ENCODE data around the gene FAT2.

Gene FAT2

DNA sequence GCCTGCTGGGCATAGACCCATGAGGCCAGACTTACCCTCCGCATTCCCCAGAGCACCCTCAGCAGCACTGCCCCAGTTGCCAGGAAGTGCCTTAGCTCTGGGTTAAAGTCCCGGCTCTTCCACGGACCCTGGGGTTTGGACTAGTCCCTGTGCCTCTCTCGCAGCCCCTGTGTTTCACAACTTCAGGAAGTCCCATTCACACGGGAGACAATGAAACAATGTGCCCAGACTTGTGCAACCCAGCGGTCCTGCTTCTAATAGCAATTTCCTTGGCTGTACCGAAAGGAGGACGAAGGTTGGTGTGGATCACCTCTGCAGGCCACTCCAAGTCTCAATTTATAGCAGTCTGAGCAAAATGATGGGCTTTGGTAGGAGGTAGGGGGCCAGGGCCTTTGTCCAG is 41.8 kb upstream of the FAT2 start (continued):
- no peak for TF ChIP-seq ARNTL (CRISPR knock-in tag; IDR thresholded peaks at IDR 0.05; ENCODE audit: borderline replicate concordance, low read depth)

DNA sequence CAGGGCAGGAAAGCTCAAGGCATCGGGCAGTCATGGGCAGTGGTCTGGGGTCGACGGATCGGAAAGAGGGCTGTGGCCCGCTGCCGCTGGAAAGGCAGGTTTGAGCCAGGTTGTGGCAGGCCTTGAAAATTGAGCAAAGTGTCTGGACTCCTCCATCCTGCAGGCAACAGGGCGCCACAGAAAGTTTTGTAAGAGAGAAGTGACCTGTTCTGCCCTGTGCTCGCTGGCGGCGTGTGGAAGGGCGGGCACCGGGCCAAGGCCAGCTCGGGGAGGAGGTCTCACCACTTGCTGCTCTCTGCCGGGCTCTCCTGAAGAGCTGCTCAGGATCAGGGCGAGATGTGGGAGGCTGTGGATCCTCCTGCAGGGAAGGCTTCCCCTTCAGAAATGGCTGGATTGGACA is 41.4 kb upstream of the FAT2 start:
- TF ChIP-seq RARB (CRISPR knock-in tag; IDR thresholded peaks at IDR 0.05) (no peak), ZFP30 (CRISPR knock-in tag; IDR thresholded peaks at IDR 0.05) (no peak), OSR1 (CRISPR knock-in tag; IDR thresholded peaks at IDR 0.05) (no peak), CSDC2 (CRISPR knock-in tag; IDR thresholded peaks at IDR 0.05) (no peak), BACH2 (CRISPR knock-in tag; IDR thresholded peaks at IDR 0.05; ENCODE audit: borderline replicate concordance) (no peak), ISL1 (CRISPR knock-in tag; IDR thresholded peaks at IDR 0.05) (no peak), ZNF70 (CRISPR knock-in tag; IDR thresholded peaks at IDR 0.05) (no peak), ZNF565 (CRISPR knock-in tag; conservative IDR thresholded peaks at IDR 0.05; ENCODE audit: low read depth) (no peak), SNAI2 (CRISPR knock-in tag; IDR thresholded peaks at IDR 0.05) (no peak), ZFP3 (CRISPR knock-in tag; IDR thresholded peaks at IDR 0.05) (no peak), GLIS3 (CRISPR knock-in tag; IDR thresholded peaks at IDR 0.05) (no peak), ARNTL (CRISPR knock-in tag; IDR thresholded peaks at IDR 0.05; ENCODE audit: borderline replicate concordance, low read depth) (no peak), PPARA (CRISPR knock-in tag; IDR thresholded peaks at IDR 0.05; ENCODE audit: borderline replicate concordance) (no peak), TOX (CRISPR knock-in tag; IDR thresholded peaks at IDR 0.05; ENCODE audit: borderline replicate concordance) (no peak)
- TF ChIP-seq, protein P1, sequence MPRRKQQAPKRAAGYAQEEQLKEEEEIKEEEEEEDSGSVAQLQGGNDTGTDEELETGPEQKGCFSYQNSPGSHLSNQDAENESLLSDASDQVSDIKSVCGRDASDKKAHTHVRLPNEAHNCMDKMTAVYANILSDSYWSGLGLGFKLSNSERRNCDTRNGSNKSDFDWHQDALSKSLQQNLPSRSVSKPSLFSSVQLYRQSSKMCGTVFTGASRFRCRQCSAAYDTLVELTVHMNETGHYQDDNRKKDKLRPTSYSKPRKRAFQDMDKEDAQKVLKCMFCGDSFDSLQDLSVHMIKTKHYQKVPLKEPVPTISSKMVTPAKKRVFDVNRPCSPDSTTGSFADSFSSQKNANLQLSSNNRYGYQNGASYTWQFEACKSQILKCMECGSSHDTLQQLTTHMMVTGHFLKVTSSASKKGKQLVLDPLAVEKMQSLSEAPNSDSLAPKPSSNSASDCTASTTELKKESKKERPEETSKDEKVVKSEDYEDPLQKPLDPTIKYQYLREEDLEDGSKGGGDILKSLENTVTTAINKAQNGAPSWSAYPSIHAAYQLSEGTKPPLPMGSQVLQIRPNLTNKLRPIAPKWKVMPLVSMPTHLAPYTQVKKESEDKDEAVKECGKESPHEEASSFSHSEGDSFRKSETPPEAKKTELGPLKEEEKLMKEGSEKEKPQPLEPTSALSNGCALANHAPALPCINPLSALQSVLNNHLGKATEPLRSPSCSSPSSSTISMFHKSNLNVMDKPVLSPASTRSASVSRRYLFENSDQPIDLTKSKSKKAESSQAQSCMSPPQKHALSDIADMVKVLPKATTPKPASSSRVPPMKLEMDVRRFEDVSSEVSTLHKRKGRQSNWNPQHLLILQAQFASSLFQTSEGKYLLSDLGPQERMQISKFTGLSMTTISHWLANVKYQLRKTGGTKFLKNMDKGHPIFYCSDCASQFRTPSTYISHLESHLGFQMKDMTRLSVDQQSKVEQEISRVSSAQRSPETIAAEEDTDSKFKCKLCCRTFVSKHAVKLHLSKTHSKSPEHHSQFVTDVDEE (CRISPR knock-in tag; IDR thresholded peaks at IDR 0.05) = no peak
- TF ChIP-seq, protein P2, sequence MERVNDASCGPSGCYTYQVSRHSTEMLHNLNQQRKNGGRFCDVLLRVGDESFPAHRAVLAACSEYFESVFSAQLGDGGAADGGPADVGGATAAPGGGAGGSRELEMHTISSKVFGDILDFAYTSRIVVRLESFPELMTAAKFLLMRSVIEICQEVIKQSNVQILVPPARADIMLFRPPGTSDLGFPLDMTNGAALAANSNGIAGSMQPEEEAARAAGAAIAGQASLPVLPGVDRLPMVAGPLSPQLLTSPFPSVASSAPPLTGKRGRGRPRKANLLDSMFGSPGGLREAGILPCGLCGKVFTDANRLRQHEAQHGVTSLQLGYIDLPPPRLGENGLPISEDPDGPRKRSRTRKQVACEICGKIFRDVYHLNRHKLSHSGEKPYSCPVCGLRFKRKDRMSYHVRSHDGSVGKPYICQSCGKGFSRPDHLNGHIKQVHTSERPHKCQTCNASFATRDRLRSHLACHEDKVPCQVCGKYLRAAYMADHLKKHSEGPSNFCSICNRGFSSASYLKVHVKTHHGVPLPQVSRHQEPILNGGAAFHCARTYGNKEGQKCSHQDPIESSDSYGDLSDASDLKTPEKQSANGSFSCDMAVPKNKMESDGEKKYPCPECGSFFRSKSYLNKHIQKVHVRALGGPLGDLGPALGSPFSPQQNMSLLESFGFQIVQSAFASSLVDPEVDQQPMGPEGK (CRISPR knock-in tag; IDR thresholded peaks at IDR 0.05; ENCODE audit: borderline replicate concordance) = no peak
- TF ChIP-seq, protein P3, sequence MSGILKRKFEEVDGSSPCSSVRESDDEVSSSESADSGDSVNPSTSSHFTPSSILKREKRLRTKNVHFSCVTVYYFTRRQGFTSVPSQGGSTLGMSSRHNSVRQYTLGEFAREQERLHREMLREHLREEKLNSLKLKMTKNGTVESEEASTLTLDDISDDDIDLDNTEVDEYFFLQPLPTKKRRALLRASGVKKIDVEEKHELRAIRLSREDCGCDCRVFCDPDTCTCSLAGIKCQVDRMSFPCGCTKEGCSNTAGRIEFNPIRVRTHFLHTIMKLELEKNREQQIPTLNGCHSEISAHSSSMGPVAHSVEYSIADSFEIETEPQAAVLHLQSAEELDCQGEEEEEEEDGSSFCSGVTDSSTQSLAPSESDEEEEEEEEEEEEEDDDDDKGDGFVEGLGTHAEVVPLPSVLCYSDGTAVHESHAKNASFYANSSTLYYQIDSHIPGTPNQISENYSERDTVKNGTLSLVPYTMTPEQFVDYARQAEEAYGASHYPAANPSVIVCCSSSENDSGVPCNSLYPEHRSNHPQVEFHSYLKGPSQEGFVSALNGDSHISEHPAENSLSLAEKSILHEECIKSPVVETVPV (CRISPR knock-in tag; IDR thresholded peaks at IDR 0.05) = no peak
- TF ChIP-seq, protein P4, sequence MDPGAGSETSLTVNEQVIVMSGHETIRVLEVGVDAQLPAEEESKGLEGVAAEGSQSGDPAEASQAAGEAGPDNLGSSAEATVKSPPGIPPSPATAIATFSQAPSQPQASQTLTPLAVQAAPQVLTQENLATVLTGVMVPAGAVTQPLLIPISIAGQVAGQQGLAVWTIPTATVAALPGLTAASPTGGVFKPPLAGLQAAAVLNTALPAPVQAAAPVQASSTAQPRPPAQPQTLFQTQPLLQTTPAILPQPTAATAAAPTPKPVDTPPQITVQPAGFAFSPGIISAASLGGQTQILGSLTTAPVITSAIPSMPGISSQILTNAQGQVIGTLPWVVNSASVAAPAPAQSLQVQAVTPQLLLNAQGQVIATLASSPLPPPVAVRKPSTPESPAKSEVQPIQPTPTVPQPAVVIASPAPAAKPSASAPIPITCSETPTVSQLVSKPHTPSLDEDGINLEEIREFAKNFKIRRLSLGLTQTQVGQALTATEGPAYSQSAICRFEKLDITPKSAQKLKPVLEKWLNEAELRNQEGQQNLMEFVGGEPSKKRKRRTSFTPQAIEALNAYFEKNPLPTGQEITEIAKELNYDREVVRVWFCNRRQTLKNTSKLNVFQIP (CRISPR knock-in tag; IDR thresholded peaks at IDR 0.05; ENCODE audit: borderline replicate concordance, low read depth) = no peak
- no peak for ATAC-seq

DNA sequence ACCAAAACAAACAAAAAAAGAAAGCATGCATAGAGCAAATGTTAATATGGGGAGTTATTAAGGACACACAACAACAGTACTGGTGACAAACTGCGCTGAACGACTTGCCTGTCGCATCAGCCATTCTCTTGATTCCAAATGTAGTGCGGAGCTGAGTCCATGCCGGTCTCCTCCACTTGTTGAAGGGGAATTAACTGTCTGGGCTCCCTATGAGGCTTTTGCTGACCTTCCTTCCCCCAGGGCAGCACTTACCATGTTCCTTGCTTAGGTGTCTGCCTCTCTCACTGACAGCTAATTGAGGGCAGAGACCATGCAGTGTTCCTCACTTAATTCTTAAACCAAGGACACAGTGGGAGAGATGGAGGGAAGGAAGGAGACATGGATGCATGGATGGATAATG is 40.8 kb upstream of the FAT2 start:
- ATAC-seq = no peak
- TF ChIP-seq, protein P5, sequence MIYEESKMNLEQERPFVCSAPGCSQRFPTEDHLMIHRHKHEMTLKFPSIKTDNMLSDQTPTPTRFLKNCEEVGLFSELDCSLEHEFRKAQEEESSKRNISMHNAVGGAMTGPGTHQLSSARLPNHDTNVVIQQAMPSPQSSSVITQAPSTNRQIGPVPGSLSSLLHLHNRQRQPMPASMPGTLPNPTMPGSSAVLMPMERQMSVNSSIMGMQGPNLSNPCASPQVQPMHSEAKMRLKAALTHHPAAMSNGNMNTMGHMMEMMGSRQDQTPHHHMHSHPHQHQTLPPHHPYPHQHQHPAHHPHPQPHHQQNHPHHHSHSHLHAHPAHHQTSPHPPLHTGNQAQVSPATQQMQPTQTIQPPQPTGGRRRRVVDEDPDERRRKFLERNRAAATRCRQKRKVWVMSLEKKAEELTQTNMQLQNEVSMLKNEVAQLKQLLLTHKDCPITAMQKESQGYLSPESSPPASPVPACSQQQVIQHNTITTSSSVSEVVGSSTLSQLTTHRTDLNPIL (CRISPR knock-in tag; IDR thresholded peaks at IDR 0.05; ENCODE audit: low read depth) = no peak
- TF ChIP-seq ZNF8 (CRISPR knock-in tag; IDR thresholded peaks at IDR 0.05) (no peak), SNAI2 (CRISPR knock-in tag; IDR thresholded peaks at IDR 0.05) (no peak), ZNF70 (CRISPR knock-in tag; IDR thresholded peaks at IDR 0.05) (no peak)

DNA sequence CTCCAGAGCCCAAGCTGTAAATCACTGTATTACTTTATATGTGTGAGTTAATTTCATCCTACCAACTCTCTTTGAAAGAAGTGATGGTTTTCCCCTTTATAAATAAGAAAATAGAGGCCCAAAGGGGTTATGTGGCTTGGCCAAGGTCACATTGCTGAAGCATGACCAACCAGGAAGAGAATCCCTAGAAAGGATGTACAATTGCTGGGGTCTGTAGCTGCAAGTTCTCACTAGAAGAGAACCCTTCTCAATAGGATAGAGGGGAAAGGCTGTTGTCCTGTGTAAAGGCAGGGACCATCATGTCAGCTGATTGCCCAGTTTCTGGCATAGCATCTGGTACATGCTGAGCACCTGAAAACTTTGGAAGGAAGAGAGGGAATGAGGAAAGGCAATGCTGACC is 39.0 kb upstream of the FAT2 start:
- TF ChIP-seq OSR1 (CRISPR knock-in tag; IDR thresholded peaks at IDR 0.05) (no peak), BACH2 (CRISPR knock-in tag; IDR thresholded peaks at IDR 0.05; ENCODE audit: borderline replicate concordance) (no peak), PPARA (CRISPR knock-in tag; IDR thresholded peaks at IDR 0.05; ENCODE audit: borderline replicate concordance) (no peak), TOX (CRISPR knock-in tag; IDR thresholded peaks at IDR 0.05; ENCODE audit: borderline replicate concordance) (no peak), ARNTL (CRISPR knock-in tag; IDR thresholded peaks at IDR 0.05; ENCODE audit: borderline replicate concordance, low read depth) (no peak)
- TF ChIP-seq, protein P1 (CRISPR knock-in tag; IDR thresholded peaks at IDR 0.05) = no peak
- TF ChIP-seq, protein P2 (CRISPR knock-in tag; IDR thresholded peaks at IDR 0.05; ENCODE audit: borderline replicate concordance) = no peak
- ATAC-seq = no peak

Measured in SK-N-SH treated with all-trans-retinoic acid at 6 μM for 48 hours (cell line).